CD4-positive, alpha-beta memory T cell (primary cell): ENCODE data around the gene ABCC1. TPM values are rescaled to one million over a fixed set of nuclear protein-coding genes. Genes with fewer than 3 reads are reported as not detected.
"Not testable (repeated sequence)": the region's sequence is repeated elsewhere in the genome, so short reads cannot be mapped to it uniquely, and the experiment has no call there.

Experiments
- CTCF ChIA-PET: fragments of 350-600 bp; sonication (Branson Sonifier 250); formaldehyde crosslinking; loops from one replicate; lab custom pipeline; 2021; ENCODE audit warnings: inconsistent platforms; ENCODE audit not compliant: partially characterized antibody; lab: Charles Lee
- POLR2A ChIA-PET: fragments of 350-600 bp; sonication (Branson Sonifier 250); formaldehyde crosslinking; loops from one replicate; lab custom pipeline; 2021; ENCODE audit not compliant: partially characterized antibody; lab: Charles Lee
- DNase-seq, 5 donors: peaks; one replicate each; pipeline versions ENCODE4 v3.0.0 to v3.0.0-alpha.2; 2020 to 2022; ENCODE audit warnings: mixed read lengths in 1 of 5
- H3K27ac ChIP-seq: one replicate; pipeline ENCODE4 v1.7.0; 2013; ENCODE audit warnings: low read depth, low read length
- H3K27me3 ChIP-seq: 2 replicates; pipeline ENCODE4 v1.7.0; 2013; ENCODE audit warnings: mild to moderate bottlenecking, low read length, moderate library complexity; ENCODE audit not compliant: insufficient read depth
- H3K36me3 ChIP-seq: 2 replicates; pipeline ENCODE4 v1.7.0; 2013; ENCODE audit warnings: mild to moderate bottlenecking, low read length, moderate library complexity; ENCODE audit not compliant: insufficient read depth
- H3K4me1 ChIP-seq: 2 replicates; pipeline ENCODE4 v1.7.0; 2013; ENCODE audit warnings: mild to moderate bottlenecking, low read length, moderate library complexity; ENCODE audit not compliant: insufficient read depth
- H3K4me3 ChIP-seq, 2 donors: one replicate each; pipeline ENCODE4 v1.7.0; 2013; ENCODE audit warnings: low read length in 2 of 2, mild to moderate bottlenecking in 1 of 2
- H3K9me3 ChIP-seq, 2 donors: one replicate each; pipeline ENCODE4 v1.7.0; 2013; ENCODE audit warnings: low read length in 2 of 2, control low read depth in 1 of 2; ENCODE audit not compliant: control insufficient read depth in 1 of 2
- H3K27ac Mint-ChIP-seq, 7 donors: one replicate each; pipeline ENCODE4 v1.8.0; 2020 to 2021; ENCODE audit warnings: mixed read lengths in 7 of 7, mild to moderate bottlenecking in 6 of 7, inconsistent platforms in 3 of 7, moderate library complexity in 3 of 7
- H3K27me3 Mint-ChIP-seq, 2 donors: one replicate each; pipeline ENCODE4 v1.8.0; 2020 to 2021; ENCODE audit warnings: mixed read lengths in 2 of 2
- H3K36me3 Mint-ChIP-seq, 2 donors: one replicate each; pipeline ENCODE4 v1.8.0; 2020 to 2021; ENCODE audit warnings: mixed read lengths in 2 of 2, inconsistent platforms in 1 of 2, mild to moderate bottlenecking in 1 of 2
- H3K4me1 Mint-ChIP-seq, 4 donors: one replicate each; pipeline ENCODE4 v1.8.0; 2020 to 2021; ENCODE audit warnings: mixed read lengths in 4 of 4, mild to moderate bottlenecking in 1 of 4
- H3K4me3 Mint-ChIP-seq, 8 donors: one replicate each; pipeline ENCODE4 v1.8.0; 2020 to 2021; ENCODE audit warnings: mixed read lengths in 8 of 8, mild to moderate bottlenecking in 7 of 8, moderate library complexity in 6 of 8, inconsistent platforms in 3 of 8
- H3K9me3 Mint-ChIP-seq, 8 donors: one replicate each; pipeline ENCODE4 v1.8.0; 2020 to 2021; ENCODE audit warnings: mixed read lengths in 8 of 8, mild to moderate bottlenecking in 5 of 8, inconsistent platforms in 3 of 8, moderate library complexity in 1 of 8
- intact Hi-C: fragments of 100-400 bp; cut with micrococcal nuclease; formaldehyde crosslinking; loops from one replicate; pipeline ENCODE4 v1.15.1; 2023
- polyA plus RNA-seq, 2 donors: library from polyadenylated mRNA; unstranded; fragments of 300-500 nt; fragmentation: Illumina TruSeq; gene quantifications; one replicate each; pipeline ENCODE4 v1.2.3, GENCODE V29; 2021
- total RNA-seq, 2 experiments: library from RNA; stranded (reverse); gene quantifications; one replicate each; pipeline ENCODE4 v1.2.3, GENCODE V29; 2021

The ABCC1 gene
- total and polyA plus RNA-seq, 4 experiments from 2014 or later = 1.9 to 69.9 (median 34.2) TPM

DNA sequence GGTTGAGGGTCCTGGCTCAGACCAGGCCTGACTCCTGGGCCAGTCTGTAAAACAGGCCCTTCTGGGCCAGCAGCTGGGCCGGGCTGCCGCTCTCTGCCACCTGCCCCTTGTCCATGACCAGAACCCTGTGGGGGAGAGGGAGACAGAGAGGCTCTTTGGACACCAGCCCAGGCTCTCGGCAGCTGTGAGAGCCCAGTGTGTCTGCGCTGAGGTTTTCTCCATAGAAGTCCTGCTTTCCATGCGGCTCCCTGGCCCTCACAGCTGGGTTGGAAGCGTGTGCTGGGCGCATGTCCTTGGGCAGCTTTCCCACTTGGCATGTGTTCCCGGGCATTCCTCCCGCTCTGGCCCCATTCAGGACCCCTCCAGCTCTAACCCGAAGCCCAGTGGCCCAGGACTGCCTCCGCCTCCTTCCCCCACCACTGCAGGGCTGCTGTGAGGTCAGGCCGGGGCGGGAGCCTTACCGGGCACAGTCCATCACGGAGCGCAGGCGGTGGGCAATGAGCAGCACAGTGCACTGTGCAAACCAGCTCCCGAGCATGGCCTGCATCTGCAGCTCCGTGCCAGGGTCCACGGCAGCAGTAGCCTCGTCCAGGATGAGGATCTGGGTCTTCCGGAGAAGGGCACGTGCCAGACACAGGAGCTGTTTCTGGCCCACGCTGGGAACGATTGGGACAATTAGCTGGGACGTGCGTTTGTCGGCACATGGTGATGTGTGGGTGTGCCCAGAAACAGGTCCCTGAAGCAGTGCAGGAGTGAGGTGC is 200.9 kb downstream of the ABCC1 start:
- CTCF ChIA-PET = no interaction called here
- Mint-ChIP-seq H3K9me3 (peaks cover 0 to 2% (median 0%) of the 10 kb centered on the region in 8 donors), H3K4me1 (peaks cover under 1 to 9% (median 4%) of the 10 kb centered on the region in 4 donors), H3K27me3 (peaks cover 0 to 1% of the 10 kb centered on the region in 2 donors), H3K4me3 (no peak overlapping the region), H3K27ac (no peak overlapping the region), H3K36me3 (peaks cover 3 to 4% of the 10 kb centered on the region in 2 donors)
- no peak for DNase-seq
- intact Hi-C loops = no loop called here
- Histone ChIP-seq H3K9me3 (no peaks in the 10 kb centered on the region), H3K36me3 (no peaks in the 10 kb centered on the region), H3K27me3 (no peaks in the 10 kb centered on the region), H3K4me3 (no peak overlapping the region), H3K4me1 (no peaks in the 10 kb centered on the region), H3K27ac (no peak overlapping the region)
- POLR2A ChIA-PET = no interaction called here

DNA sequence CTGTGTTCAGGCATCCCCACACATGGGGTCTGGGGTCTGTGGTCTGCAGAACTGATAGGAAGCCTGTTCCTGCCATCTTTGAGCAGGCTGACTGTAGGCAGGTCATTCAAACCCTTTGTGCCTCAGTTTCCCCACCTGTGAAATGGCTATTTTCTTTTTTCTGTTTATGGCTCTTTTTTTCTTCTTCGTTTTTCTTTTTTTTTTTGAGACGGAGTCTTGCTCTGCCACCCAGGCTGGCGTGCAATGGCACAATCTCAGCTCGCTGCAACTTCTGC is 201.4 kb downstream of the ABCC1 start:
- CTCF ChIA-PET = no interaction called here
- H3K27me3 Mint-ChIP-seq = peaks cover 0 to 1% of the 10 kb centered on the region in 2 donors

DNA sequence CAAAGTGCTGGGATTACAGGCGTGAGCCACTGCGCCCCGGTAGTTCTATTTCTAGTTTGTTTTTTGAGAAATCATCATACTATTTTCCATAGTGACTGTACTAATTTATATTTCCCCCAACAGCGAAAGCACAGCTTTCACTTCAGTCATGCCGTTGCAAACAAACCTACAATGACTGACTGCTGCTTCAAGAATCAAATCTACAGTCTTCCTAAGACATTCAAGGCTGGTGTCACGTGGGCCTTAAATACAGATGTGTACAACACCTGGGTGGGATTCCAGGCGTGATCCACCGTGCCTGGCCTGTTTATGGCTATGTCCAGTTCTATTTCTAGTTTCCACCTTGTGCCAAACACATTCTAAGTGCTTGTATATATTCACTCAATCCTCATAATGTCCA is 201.9 kb downstream of the ABCC1 start:
- H3K9me3 Mint-ChIP-seq = peaks cover 0 to 6% (median under 1%) of the 10 kb centered on the region in 8 donors
- H3K36me3 ChIP-seq = no peaks in the 10 kb centered on the region
- no peak overlapping the region for H3K4me3 Mint-ChIP-seq
- H3K4me1 ChIP-seq = no peaks in the 10 kb centered on the region
- peaks cover 0 to 1% of the 10 kb centered on the region in 2 donors for H3K27me3 Mint-ChIP-seq
- no peaks in the 10 kb centered on the region for H3K36me3 Mint-ChIP-seq
- H3K4me3 ChIP-seq = no peak overlapping the region
- intact Hi-C loops = no loop called here
- no peaks in the 10 kb centered on the region for H3K9me3 ChIP-seq
- H3K27me3 ChIP-seq = no peaks in the 10 kb centered on the region
- H3K27ac Mint-ChIP-seq = peak overlapping the region in 1 of 7 donors; percentile 29
- ChIA-PET POLR2A (interaction anchor here (0.6 kb wide), 1 partner anchor 37 kb away, joined by 3 read pairs; no protein-coding TSS in a partner anchor), CTCF (no interaction called here)
- H3K27ac ChIP-seq = no peak overlapping the region
- no peak for DNase-seq
- peaks cover 3 to 9% (median 4%) of the 10 kb centered on the region in 4 donors for H3K4me1 Mint-ChIP-seq

More for the DNA sequence above, 201.4 kb downstream of the ABCC1 start:
- H3K27me3 ChIP-seq = no peaks in the 10 kb centered on the region
- no peak for DNase-seq
- no peaks in the 10 kb centered on the region for H3K4me1 ChIP-seq
- Mint-ChIP-seq H3K4me3 (no peak overlapping the region), H3K4me1 (peaks cover 3 to 9% (median 4%) of the 10 kb centered on the region in 4 donors), H3K27ac (no peak overlapping the region), H3K36me3 (no peaks in the 10 kb centered on the region), H3K9me3 (peaks cover 0 to 2% (median 0%) of the 10 kb centered on the region in 8 donors)
- H3K9me3 ChIP-seq = no peaks in the 10 kb centered on the region
- no peak overlapping the region for H3K27ac ChIP-seq
- H3K4me3 ChIP-seq = no peak overlapping the region
- POLR2A ChIA-PET = interaction anchor here (0.6 kb wide), 1 partner anchor 37 kb away, joined by 3 read pairs; no protein-coding TSS in a partner anchor
- H3K36me3 ChIP-seq = no peaks in the 10 kb centered on the region
- intact Hi-C loops = no loop called here

GRCh38 chr16:16153000-16153399 is 203.6 kb downstream of the ABCC1 start:
- H3K9me3 ChIP-seq, H3K27me3 ChIP-seq, H3K27ac Mint-ChIP-seq, DNase-seq, intact Hi-C loops, H3K4me3 ChIP-seq, H3K27ac ChIP-seq, POLR2A ChIA-PET, CTCF ChIA-PET, H3K27me3 Mint-ChIP-seq, H3K36me3 ChIP-seq, H3K36me3 Mint-ChIP-seq, H3K4me1 ChIP-seq, H3K4me1 Mint-ChIP-seq, H3K4me3 Mint-ChIP-seq: not testable (repeated sequence)
- peaks cover 0 to 15% (median 6%) of the 10 kb centered on the region in 8 donors for H3K9me3 Mint-ChIP-seq

GRCh38 chr16:16154281-16154951 is 205.0 kb downstream of the ABCC1 start:
- DNase-seq = no peak
- no peak overlapping the region for H3K4me3 Mint-ChIP-seq
- H3K4me1 Mint-ChIP-seq = peaks cover 3 to 9% (median 4%) of the 10 kb centered on the region in 4 donors
- Histone ChIP-seq H3K4me1 (no peaks in the 10 kb centered on the region), H3K27ac (no peak overlapping the region), H3K27me3 (no peaks in the 10 kb centered on the region), H3K4me3 (no peak overlapping the region), H3K9me3 (peaks cover 0 to 12% of the 10 kb centered on the region in 2 donors), H3K36me3 (peaks cover 5% of the 10 kb centered on the region)
- H3K9me3 Mint-ChIP-seq = peaks cover 0 to 27% (median 15%) of the 10 kb centered on the region in 8 donors
- ChIA-PET POLR2A (no interaction called here), CTCF (no interaction called here)
- H3K27me3 Mint-ChIP-seq = peaks cover 0 to 1% of the 10 kb centered on the region in 2 donors
- H3K36me3 Mint-ChIP-seq = no peaks in the 10 kb centered on the region
- intact Hi-C loops = no loop called here
- peak overlapping the region in 1 of 7 donors; percentile 55 for H3K27ac Mint-ChIP-seq

DNA sequence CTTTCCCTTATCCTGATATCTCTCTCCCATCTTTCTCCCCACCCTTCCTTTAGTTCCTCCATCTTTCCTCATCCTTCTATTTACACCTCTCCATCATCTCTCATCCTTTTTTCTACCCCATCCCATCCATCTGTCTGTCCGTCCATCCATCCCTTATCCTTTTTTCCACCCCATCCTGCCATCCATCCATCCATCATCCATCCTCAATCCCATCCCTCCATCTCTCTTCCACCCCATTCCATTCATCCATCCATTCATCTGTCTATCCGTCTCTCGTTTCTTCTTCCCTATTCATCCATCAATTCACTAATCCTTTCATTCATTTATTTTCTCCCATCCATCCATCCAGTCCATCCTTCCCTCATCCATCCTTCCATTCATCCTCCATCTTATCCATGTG is 205.8 kb downstream of the ABCC1 start:
- no peak overlapping the region for H3K27ac Mint-ChIP-seq
- CTCF ChIA-PET = no interaction called here

GRCh38 chr16:16157166-16157565 is 207.8 kb downstream of the ABCC1 start:
- intact Hi-C loops = no loop called here
- no peak for DNase-seq
- peaks cover 0 to 4% of the 10 kb centered on the region in 2 donors for H3K36me3 Mint-ChIP-seq
- peaks cover 3 to 43% (median 23%) of the 10 kb centered on the region in 8 donors for H3K9me3 Mint-ChIP-seq
- no peak overlapping the region for H3K4me3 Mint-ChIP-seq
- no peaks in the 10 kb centered on the region for H3K27me3 ChIP-seq
- H3K4me3 ChIP-seq = no peak overlapping the region
- peaks cover 0 to 18% of the 10 kb centered on the region in 2 donors for H3K9me3 ChIP-seq
- no peaks in the 10 kb centered on the region for H3K4me1 ChIP-seq
- CTCF ChIA-PET = no interaction called here
- H3K36me3 ChIP-seq = peaks cover 5% of the 10 kb centered on the region
- POLR2A ChIA-PET = no interaction called here
- H3K27me3 Mint-ChIP-seq = peaks cover 1 to 5% of the 10 kb centered on the region in 2 donors
- H3K4me1 Mint-ChIP-seq = peaks cover 0 to 3% (median 0%) of the 10 kb centered on the region in 4 donors
- no peak overlapping the region for H3K27ac Mint-ChIP-seq
- H3K27ac ChIP-seq = no peak overlapping the region

More for the DNA sequence above, 205.8 kb downstream of the ABCC1 start:
- Histone ChIP-seq H3K9me3 (peaks cover 0 to 18% of the 10 kb centered on the region in 2 donors), H3K4me1 (no peaks in the 10 kb centered on the region), H3K27me3 (no peaks in the 10 kb centered on the region), H3K36me3 (peaks cover 5% of the 10 kb centered on the region), H3K27ac (no peak overlapping the region), H3K4me3 (no peak overlapping the region)
- Mint-ChIP-seq H3K9me3 (peaks cover 0 to 33% (median 19%) of the 10 kb centered on the region in 8 donors), H3K27me3 (peaks cover 0 to 1% of the 10 kb centered on the region in 2 donors), H3K4me3 (no peak overlapping the region), H3K4me1 (peaks cover 3 to 9% (median 4%) of the 10 kb centered on the region in 4 donors), H3K36me3 (peaks cover 0 to 3% of the 10 kb centered on the region in 2 donors)
- intact Hi-C loops = no loop called here
- POLR2A ChIA-PET = no interaction called here
- no peak for DNase-seq
